Activated B cell treated with CpG ODN at 0.5 μM for 24 hours (primary cell): ENCODE data around the gene CASTOR1. TPM values are rescaled to one million over a fixed set of nuclear protein-coding genes. Genes with fewer than 3 reads are reported as not detected.

ENCODE experiments used
- ATAC-seq: fragments of 200-7000 bp; cut with Tn5 transposase; one replicate; pipeline ENCODE4 v1.10.0; 2021; ENCODE audit warnings: low read depth, mild to moderate bottlenecking, moderate library complexity
- CTCF ChIA-PET: fragments of 350-600 bp; sonication (Branson Sonifier 250); formaldehyde crosslinking; loops from one replicate; lab custom pipeline; 2021; ENCODE audit warnings: antibody characterized with exemption; lab: Charles Lee
- POLR2A ChIA-PET: fragments of 350-600 bp; sonication (Branson Sonifier 250); formaldehyde crosslinking; loops from one replicate; lab custom pipeline; 2021; ENCODE audit warnings: antibody characterized with exemption; lab: Charles Lee
- DNase-seq: peaks from one replicate; pipeline ENCODE4 v3.0.0; 2022
- H3K27ac Mint-ChIP-seq: one replicate; pipeline ENCODE4 v1.8.0; 2020; ENCODE audit warnings: mixed read lengths
- H3K27me3 Mint-ChIP-seq: one replicate; pipeline ENCODE4 v1.8.0; 2021; ENCODE audit warnings: mixed read lengths
- H3K36me3 Mint-ChIP-seq: one replicate; pipeline ENCODE4 v1.8.0; 2021; ENCODE audit warnings: low read depth, mixed read lengths
- H3K4me1 Mint-ChIP-seq: one replicate; pipeline ENCODE4 v1.8.0; 2021; ENCODE audit warnings: mixed read lengths
- H3K4me3 Mint-ChIP-seq: one replicate; pipeline ENCODE4 v1.8.0; 2020; ENCODE audit warnings: mild to moderate bottlenecking, mixed read lengths
- H3K9me3 Mint-ChIP-seq: one replicate; pipeline ENCODE4 v1.8.0; 2020; ENCODE audit warnings: mixed read lengths
- CTCF ChIP-seq: fragments of 200-600 bp; IDR thresholded peaks from one replicate; pipeline ENCODE4 v1.8.0; 2022; ENCODE audit warnings: antibody characterized with exemption, mild to moderate bottlenecking
- intact Hi-C: fragments of 100-400 bp; cut with micrococcal nuclease; formaldehyde crosslinking; loops from one replicate; pipeline ENCODE4 v1.15.1; 2024
- total RNA-seq: library from RNA; stranded (reverse); gene quantifications from 2 replicates; pipeline ENCODE4 v1.2.3, GENCODE V29; 2022

The CASTOR1 gene
- total RNA-seq, 1 donor from 2014 or later, result 2.4 TPM

- ChIA-PET POLR2A (interaction anchor here (1.4 to 2.2 kb wide), 2 partner anchors 24 to 93 kb away, joined by 4 to 7 read pairs; partner anchors contain the start of genes CCDC157 and SF3A1), CTCF (interaction anchor here (0.7 to 5.5 kb wide), 10 partner anchors 16 to 707 kb away, joined by 3 to 44 read pairs (median 4); partner anchors contain the start of genes CASTOR1 and RNF215)
- DNase-seq, result no peak
- no peak overlapping the region for H3K27ac Mint-ChIP-seq
- ATAC-seq, result no peak
- TF ChIP-seq CTCF, result no peak
- peaks cover 32% of the 10 kb centered on the region for H3K4me1 Mint-ChIP-seq
- H3K9me3 Mint-ChIP-seq, result no peaks in the 10 kb centered on the region
- no peak overlapping the region for H3K4me3 Mint-ChIP-seq
- intact Hi-C loops, result loop anchor here (1.0 to 10.0 kb wide), 6 partner anchors 23 to 661 kb away; partner anchors contain the start of genes NF2 and RNF215
- no peaks in the 10 kb centered on the region for H3K27me3 Mint-ChIP-seq
- H3K36me3 Mint-ChIP-seq, result peaks cover 5% of the 10 kb centered on the region
Measured at GRCh38 chr22:30263883-30264282, 25.4 kb downstream of the CASTOR1 start.

DNA sequence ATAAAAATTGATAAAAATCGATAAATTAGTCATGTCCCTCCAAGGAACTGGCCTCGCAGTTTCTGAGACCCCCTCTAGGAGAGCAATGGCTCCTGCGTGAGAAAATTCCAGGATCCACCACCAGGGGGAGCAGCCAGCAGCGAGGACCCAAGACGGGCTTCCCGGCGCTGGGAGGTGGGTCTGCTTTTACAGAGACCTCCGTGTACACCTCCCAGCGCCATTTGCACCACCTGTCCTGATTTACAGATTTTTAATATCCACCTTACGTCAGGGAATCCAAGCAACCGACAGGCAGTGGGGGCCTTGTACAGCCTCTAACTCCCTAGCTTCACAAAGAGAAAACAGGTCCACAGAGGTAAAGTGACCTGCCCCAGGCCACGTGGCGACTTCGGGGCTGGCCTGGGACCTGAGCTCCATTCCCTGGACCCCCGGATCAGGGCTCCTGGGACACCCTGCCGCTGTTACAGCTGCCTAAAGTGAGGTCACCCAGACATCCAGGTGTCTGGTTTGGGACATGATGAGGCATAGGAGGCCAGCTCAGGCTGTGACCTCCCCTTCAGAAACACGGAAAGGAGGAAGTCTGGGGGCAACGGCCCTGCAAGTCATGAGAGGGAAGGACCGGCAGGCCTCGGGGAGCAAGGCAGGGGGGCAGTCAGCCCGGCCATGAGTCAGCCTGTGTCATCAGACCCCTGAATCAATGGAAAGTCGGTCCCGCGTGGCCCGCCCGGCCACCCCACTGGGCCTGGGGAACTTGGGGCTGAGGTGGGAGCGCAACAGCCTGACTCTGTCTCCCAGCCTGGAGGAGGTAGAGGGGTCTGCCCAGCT is 26.2 kb downstream of the CASTOR1 start:
- peak overlapping the region; percentile 18 for H3K27ac Mint-ChIP-seq
- ChIA-PET CTCF (interaction anchor here (0.8 to 5.5 kb wide), 12 partner anchors 16 to 221 kb away, joined by 3 to 44 read pairs (median 4); partner anchors contain the start of genes CASTOR1, RNF215 and SEC14L2), POLR2A (interaction anchor here (1.0 to 2.2 kb wide), 4 partner anchors 17 to 94 kb away, joined by 3 to 7 read pairs (median 5); partner anchors contain the start of genes CASTOR1, CCDC157 and SF3A1)
- intact Hi-C loops, result loop anchor here (1.0 to 10.0 kb wide), 6 partner anchors 24 to 662 kb away; partner anchors contain the start of genes NF2 and RNF215
- peaks cover 2% of the 10 kb centered on the region for H3K36me3 Mint-ChIP-seq
- H3K4me3 Mint-ChIP-seq, result peak overlapping the region; percentile 59
- no peaks in the 10 kb centered on the region for H3K9me3 Mint-ChIP-seq
- DNase-seq (peak; percentile 72), ATAC-seq (peak; percentile 13)
- TF ChIP-seq CTCF, result peak; percentile 97
- no peaks in the 10 kb centered on the region for H3K27me3 Mint-ChIP-seq
- peaks cover 27% of the 10 kb centered on the region for H3K4me1 Mint-ChIP-seq

DNA sequence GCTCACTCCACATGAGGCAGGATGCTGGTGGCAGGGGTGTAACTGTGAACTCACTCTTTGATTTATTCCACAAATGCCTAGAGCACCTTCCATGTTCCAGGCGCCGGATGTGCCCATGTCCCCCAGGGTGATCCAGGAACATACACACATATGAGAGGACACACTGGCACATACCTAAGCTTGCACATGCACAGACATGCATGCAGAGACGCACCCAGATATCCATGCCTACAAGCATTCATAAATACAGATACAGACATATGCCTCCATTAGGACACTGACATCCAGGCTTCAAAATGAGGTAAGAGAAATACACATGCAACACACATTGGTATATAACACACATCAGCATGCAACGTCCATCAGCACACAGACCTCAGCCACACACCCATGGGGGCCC is 27.2 kb downstream of the CASTOR1 start:
- ChIA-PET CTCF (interaction anchor here (1.7 to 3.4 kb wide), 2 partner anchors 21 to 26 kb away, joined by 6 to 12 read pairs; no protein-coding TSS in a partner anchor), POLR2A (interaction anchor here (1.4 kb wide), 1 partner anchor 26 kb away, joined by 7 read pairs; no protein-coding TSS in a partner anchor)
- Mint-ChIP-seq H3K4me3 (no peak overlapping the region), H3K9me3 (no peaks in the 10 kb centered on the region), H3K4me1 (peaks cover 19% of the 10 kb centered on the region), H3K27me3 (peaks cover 2% of the 10 kb centered on the region), H3K27ac (no peak overlapping the region), H3K36me3 (peaks cover 2% of the 10 kb centered on the region)
- intact Hi-C loops, result loop anchor here (2.0 to 10.0 kb wide), 3 partner anchors 153 to 663 kb away; partner anchors contain the start of gene NF2
- DNase-seq, result no peak
- no peak for TF ChIP-seq CTCF
- no peak for ATAC-seq

GRCh38 chr22:30261134-30261533 is 28.2 kb downstream of the CASTOR1 start:
- no peak overlapping the region for H3K27ac Mint-ChIP-seq
- no peak for DNase-seq
- peaks cover 14% of the 10 kb centered on the region for H3K4me1 Mint-ChIP-seq
- ATAC-seq, result no peak
- intact Hi-C loops, result loop anchor here (10.0 kb wide), 2 partner anchors 656 to 664 kb away; partner anchors contain the start of gene NF2
- POLR2A ChIA-PET, result no interaction called here
- peaks cover 2% of the 10 kb centered on the region for H3K36me3 Mint-ChIP-seq
- no peak overlapping the region for H3K4me3 Mint-ChIP-seq
- TF ChIP-seq CTCF, result no peak
- CTCF ChIA-PET, result interaction anchor here (0.6 to 3.4 kb wide), 5 partner anchors 19 to 153 kb away, joined by 3 to 12 read pairs (median 4); partner anchors contain the start of gene RNF215
- H3K27me3 Mint-ChIP-seq, result peaks cover 6% of the 10 kb centered on the region
- no peaks in the 10 kb centered on the region for H3K9me3 Mint-ChIP-seq
